GM21529 (cell line): ENCODE measurements around the gene RSPH9.
"Not testable (repeated sequence)": the region's sequence is repeated elsewhere in the genome, so short reads cannot be mapped to it uniquely, and the experiment has no call there.

Experiments
- ATAC-seq: cut with Tn5 transposase; IDR thresholded peaks from one replicate; pipeline ENCODE4 v1.9.1; 2021; ENCODE audit not compliant: unreplicated experiment

The RSPH9 gene

DNA sequence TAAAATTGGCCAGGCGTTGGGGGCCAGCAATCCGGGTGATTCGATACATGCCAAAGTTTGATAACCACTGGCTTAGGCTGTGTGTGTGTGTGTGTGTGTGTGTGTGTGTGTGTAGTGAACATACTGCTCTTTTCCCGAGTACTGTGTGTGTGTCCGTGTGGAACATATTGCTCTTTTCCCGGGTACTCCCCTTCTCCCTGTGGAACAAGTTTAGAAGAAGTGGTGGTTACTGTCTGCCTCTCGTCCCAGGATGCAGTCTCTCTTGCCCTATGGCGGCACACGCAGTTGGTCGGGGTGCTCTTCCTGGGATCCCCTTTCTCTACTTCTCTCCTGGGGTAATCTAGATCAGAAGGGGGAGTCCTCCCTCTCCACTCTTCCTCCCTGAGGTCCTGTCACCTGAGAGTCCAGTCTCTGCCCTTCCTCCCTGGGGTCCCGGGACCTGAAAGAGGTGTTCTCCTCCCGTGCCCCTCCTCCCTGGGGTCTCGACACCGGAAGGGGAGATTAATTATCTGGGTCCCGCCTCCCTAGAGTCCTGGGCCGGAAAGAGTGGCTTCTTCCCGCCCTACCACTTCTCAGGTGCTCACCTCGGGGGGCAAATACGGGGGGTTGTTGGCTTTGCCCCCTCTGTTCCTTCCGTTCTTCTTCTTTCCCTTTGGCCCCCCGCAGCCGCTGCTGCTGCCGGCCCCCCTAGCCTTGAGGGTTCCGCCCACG is 16.3 kb upstream of the RSPH9 start:
- ATAC-seq: peak; percentile 20

DNA sequence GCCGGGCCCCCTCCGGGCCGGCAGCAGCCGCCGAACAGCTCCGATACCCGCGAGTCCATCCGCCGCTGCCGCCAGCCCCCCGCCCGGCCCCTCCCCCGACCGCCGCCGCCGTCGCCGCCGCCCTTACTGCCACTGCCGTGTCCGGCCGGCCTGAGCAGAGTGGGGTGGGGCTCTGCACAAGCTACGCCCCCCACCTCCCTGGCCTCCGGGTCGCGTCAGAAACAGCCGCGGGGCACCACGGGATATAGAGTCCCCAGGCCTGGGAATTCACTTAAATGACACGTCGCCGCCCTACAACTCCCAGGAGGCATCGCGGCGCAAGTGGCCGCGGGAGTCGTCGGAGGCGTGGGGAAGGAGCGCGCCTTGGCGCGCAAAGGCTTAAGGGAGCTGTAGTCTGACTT is 15.7 kb upstream of the RSPH9 start, which contains the start of gene GTPBP2:
Gene GTPBP2, minus strand, starts transcription at position 161 of the 401 bp plus-strand sequence. Its CDS starts 102 bp downstream, at position 59.
- ATAC-seq: peak; percentile 85

DNA sequence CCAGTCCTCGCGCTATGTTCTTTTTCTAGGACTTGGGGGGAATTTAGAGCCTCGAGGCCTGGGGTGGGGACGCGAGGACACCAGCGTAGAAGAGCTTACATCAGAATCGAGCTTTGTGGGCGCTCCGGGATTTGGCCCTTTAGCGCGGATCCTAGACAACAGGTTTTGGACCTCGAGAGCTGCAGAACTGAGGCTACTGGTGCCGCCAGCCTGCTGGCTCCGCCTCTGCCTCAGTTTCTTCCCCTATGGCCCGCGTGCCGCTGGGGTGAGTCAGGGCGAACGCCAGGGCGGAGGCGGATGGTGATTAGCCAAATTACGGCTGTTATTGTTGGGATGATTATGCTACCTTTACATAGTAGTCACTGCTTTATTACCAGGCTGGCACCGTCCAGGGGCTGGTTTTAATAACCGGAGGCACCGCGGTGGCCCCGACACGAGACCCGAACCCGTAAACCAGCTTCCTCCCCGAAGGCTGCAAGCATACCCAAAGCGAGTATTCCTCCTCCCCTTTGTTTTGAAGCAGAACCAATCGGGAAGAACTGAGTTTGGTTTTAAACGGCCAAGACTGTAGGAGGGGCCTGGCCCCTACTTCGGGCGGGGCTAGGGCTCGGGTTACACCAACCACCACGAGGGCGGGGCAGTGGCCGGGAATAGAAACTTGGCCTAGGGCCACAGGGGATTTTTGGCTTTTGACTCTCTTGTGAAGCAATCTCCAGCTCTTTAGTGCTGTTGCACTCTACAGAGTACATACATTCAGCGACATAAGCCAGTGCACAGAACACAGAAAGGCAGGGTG is 15.1 kb upstream of the RSPH9 start:
- ATAC-seq: peak; percentile 63

DNA sequence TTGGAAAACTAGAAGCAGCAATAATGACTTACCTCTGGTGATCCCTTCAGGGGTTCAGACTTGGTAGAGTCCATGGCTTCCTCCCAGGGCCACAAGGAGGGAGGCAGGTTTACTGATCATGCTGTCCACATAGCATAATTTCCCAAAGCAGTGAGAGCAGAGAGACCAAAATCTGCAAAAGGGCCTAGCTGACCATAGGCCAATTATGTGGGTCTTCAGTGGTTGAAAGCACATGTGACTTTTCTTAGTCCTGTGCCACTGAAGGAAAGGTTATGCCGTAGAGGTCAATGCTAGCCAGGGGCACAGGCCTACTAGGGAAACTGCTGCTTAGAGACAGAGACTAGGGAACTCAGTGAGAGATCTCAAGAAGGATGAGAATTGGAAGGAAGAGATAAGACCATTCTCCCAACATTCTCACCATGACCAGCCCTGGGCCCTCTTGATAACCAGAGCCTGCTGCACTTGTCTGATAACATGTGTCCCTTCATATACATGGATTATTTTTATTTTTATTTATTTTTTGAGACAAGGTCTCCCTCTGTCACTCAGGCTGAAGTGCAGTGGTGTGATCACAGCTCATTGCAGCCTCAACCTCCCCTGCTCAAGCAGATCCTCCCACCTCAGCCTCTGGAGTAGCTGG is 13.7 kb upstream of the RSPH9 start:
- no peak for ATAC-seq

DNA sequence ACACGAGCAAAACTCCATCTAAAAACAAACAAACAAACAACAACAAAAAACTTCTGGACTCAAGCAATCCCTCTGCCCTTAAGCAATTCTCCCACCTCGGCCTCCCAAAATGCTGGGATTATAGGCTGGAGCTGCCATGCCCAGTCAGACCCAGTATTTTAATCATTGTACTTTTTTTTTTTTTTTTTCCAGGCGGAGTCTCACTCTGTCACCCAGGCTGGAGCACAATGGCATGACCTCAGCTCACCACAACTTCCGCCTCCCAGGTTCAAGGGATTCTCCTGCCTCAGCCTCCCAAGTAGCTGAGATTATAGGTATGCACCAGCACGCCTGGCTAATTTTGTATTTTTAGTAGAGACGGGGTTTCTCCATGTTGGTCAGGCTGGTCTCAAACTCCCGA is 11.8 kb upstream of the RSPH9 start:
- ATAC-seq: not testable (repeated sequence)

DNA sequence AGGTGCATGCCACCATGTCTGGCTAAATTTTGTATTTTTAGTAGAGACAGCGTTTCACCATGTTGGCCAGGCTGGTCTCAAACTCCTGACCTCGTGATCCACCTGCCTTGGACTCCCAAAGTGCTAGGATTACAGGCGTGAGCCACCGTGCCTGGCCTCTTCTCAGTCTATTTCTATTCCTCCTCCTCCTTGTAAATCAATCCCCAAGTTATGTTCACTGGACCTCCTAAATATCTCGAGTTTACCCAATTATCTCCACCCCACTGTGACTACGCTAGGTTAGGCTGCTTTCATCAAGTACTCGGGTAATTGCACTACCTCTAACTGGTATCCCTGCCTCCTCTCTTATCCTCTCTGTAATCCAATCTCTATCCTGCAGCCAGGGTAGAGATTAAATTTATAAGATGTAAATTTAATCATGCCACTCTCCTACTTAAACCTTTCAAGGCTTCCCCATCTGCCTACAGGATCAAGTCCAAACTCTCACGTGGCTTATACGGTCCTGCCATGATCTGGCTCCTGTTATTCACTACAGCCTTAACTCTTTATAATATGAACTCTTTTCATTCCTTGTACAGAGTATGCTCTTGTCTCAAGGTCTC is 10.0 kb upstream of the RSPH9 start:
- no peak for ATAC-seq

DNA sequence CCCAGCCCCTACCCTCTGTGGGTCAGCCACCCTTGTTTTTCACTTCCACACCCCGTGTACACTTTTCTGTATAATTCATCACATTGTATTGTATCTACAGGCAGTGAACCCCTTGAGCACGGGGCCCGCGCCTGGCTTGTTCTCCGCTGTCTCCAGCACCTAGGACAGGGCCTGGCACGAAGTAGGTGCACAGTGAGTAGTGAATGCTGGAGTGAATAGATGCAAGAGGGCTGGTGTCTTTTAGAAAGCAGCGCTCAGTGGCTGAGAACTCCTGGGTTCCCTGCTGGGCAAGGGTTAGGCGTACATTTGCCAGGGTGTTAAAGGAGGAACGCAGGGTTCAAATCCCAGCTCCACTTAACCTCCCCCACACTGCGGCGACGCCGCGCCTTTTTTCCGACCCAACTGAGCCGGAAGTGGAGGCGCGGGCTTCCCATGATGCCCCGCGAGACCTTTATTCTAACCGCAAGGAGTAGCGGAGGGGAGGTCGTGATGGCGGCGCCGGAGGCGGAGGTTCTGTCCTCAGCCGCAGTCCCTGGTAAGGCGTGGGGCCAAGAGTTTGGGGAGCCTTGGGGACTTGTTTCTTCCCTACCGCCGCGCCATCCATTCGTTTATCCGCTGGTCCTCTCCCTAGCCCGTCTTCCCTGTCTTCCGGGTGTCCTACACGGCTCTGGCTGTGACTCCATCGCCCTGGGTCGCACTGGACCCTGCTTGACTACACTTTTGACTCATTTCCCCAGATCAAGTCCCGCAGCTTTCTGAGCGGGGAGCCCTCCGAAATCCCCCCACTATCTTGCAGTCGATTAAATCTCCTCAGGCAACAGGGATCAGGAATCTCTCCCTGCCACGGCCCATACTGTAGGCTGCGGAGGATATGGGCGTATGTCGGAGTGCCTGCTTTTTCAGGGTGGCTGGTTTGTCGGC is 9.2 kb upstream of the RSPH9 start, which contains the start of gene MAD2L1BP:
Gene MAD2L1BP, plus strand, starts transcription at position 454 of the 921 bp plus-strand sequence. Its CDS starts 36 bp downstream, at position 490.
- ATAC-seq: peak; percentile 78

DNA sequence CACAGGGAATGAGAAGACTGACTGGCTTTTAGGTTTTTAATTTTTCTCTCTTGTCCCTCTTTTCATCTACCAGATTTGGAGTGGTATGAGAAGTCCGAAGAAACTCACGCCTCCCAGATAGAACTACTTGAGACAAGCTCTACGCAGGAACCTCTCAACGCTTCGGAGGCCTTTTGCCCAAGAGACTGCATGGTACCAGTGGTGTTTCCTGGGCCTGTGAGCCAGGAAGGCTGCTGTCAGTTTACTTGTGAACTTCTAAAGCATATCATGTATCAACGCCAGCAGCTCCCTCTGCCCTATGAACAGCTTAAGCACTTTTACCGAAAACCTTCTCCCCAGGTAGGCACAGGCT is 8.6 kb upstream of the RSPH9 start:
- ATAC-seq: peak; percentile 4

DNA sequence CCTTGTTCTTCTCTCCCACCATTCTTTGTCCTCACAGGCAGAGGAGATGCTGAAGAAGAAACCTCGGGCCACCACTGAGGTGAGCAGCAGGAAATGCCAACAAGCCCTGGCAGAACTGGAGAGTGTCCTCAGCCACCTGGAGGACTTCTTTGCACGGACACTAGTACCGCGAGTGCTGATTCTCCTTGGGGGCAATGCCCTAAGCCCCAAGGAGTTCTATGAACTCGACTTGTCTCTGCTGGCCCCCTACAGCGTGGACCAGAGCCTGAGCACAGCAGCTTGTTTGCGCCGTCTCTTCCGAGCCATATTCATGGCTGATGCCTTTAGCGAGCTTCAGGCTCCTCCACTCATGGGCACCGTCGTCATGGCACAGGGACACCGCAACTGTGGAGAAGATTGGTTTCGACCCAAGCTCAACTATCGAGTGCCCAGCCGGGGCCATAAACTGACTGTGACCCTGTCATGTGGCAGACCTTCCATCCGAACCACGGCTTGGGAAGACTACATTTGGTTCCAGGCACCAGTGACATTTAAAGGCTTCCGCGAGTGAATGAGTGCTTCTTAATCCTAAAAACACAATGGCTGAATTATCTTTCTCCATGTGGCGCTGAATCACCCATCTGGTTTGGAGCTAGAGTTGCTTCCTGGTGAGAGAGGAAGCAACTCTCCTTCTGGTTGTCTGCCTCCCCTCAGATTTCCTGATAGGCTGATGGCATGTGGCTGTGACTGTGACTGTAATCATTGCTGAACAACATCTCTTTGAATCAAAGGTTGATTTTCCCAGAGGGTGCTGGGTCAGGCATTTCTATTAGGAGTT is 4.6 kb upstream of the RSPH9 start:
- no peak for ATAC-seq

DNA sequence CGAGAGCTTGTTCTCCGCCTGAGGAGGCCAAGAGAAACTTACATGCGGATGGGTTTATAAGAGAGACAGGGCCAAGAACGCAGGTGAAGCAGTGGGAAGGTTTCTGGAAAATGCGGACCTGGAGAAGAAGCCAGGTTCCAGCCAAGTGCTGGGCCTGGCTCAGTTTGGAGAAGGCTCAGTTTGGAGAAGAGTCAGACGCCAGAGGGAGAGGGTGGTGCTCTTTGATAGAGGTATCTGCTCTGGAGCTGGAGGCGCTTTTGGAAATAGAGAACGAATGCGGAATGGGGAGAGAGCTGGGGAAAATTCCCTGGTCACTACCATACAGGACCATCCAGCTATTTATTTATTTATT is 753 bp downstream of the RSPH9 start:
- no peak for ATAC-seq

DNA sequence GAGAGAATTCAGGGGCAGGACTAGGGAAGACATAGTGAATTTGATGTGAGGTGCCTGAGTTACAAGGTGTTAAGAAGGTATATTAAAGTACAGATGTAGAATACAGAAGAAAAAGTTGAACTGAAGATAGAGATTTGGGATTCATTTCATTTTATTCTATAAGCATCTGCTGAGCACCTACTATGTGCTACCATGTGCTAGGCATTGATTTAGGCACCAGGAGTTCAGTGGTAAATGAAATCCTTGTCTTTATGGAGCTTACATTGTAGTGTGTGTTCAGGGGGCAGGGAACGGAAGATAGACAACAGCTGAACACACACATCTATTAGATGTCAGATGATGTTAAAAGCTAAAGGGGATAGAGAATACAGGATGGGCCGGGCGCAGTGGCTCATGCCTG is 2.8 kb downstream of the RSPH9 start:
- ATAC-seq: no peak

DNA sequence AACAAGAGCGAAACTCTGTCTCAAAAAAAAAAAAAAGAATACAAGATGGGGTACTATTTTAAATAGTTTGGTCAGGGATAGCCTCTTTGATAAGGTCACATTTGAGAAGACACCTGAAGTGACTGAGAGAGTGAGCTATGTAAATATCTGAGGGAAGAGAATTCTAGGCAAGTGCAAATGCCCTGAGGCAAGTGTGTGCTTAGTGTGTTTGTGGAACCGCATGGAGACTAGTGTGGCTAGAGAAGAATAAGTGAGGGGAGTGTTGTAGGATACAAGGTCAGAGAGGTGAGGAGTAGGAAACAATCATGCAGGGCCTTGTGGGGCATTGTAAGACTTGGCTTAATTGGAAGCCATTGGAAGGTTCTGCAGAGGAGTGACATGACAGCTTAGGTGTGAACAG is 3.4 kb downstream of the RSPH9 start:
- no peak for ATAC-seq

DNA sequence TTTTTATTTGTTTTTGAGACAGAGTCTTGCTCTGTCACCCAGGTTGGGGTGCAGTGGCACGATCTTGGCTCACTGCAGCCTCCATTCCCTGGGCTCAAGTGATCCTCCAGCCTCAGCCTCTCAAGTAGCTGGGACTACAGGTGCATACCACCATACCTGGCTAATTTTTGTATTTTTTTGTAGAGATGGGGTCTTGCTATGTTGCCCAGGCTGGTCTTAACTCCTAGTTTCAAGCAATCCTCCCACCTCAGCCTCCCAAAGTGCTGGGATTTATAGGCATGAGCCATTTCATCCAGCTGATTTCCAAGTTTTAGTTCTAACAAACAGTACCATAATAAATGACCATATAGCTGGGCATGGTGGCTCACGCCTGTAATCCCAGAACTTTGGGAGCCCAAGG is 8.0 kb downstream of the RSPH9 start:
- not testable (repeated sequence) for ATAC-seq

DNA sequence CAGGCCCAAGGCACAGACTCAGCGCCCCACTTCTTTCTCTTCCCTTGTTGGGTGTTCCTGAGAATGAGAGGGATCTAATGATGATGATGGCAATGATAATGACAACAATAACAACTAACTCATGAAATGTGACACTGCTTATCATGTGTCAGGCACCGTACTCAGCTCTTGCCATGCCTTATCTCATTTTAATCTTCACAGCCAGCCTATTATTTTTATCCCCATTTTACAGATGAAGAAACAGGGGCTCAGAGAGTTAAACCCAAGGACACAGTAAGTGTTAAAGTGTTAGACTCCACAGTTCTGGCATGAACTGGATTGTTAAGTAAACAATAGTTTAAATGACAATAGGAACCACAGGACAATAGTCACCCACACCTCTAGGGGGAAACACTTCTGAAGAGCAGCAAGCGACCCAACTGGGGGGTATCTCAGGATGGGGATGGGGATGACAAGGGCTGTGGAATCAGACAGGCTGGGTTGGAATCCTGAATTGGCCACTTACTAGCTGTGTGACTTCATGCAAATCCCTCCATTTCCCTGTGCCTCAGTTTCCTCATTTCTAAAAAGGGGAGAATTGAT is 12.5 kb downstream of the RSPH9 start:
- no peak for ATAC-seq

DNA sequence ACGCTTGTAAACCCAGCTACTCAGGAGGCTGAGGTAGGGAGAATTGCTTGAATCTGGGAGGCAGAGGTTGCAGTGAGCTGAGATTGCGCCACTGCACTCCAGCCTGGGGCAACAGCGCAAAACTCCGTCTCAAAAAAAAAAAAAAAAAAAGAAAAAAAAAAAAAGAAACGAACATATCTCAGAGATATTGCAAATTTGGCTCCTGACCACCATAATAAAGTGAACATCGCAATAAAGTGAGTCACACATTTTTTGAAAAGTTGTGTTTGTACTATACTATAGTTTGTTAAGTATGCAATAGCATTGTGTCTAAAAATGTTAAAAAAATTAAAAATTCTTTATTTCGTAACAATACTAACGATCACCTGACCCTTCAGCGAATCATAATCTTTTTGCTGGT is 13.3 kb downstream of the RSPH9 start:
- ATAC-seq: no peak

DNA sequence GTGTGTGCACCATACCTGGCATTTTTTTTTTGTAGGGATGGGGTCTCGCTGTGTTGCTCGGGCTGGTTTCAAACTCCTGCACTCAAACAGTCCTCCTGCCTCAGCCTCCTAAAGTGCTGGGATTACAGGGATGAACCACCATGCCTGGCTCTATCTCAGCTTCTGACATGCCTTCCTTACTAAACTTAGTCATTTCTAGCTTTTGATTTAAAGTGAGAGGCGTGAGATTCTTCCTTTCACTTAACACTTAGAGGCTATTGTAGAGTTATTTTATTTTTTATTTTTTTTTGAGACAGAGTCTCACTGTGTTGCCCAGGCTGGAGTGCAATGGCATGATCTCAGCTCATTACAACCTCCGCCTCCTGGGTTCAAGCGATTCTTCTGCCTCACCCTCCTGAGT is 18.1 kb downstream of the RSPH9 start:
- ATAC-seq: not testable (repeated sequence)

DNA sequence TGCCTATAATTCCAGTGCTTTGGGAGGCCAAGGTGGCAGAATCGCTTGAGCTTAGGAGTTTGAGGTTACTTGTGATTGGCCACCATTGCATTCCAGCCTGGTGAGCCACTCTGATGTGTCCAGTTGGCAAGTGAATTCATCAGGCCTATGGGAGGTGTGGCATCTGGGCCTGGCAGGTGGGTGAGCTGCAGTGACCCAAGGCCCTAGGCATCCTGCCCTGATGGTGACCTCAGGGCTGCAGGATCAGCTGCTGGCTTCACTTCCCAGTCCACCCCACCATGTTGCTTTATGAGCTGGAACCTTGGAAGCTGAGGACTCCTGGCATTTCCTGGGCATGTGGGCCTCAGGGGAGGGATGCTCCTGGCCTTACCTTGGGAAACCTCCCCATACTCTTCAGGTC is 20.5 kb downstream of the RSPH9 start:
- ATAC-seq: no peak

DNA sequence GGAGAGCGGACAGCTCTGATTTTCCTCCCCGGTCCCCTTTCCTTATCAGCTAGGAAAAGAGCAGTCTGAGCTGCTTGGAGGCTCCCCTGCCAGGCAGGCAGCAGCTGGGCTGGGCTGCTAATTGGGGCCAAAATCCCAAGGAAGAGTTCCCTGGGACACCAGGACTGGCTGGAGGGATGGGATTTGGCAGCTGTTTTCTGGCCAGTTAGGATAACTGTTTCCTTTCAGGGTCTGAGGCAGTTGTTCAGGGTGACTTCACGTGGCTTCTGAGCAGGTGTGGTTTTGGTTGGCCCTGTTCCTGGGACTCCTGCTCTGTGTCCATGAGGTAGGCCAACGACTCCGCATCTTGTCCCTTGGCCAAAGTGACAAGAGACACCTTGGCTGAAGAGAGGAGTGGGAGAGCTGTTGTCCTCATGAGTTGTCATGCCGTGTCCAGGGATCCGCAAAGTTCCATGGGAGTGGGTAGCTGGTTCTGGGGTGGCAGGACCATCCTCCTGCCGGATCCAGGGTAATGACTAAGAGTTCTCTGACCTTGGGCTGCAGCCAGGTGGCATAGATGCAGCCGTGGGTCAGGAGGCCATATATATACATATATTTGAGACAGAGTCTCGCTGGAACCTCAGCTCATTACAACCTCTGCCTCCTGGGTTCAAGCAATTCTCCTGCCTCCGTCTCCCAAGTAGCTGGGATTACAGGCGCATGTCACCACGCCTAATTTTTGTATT is 21.5 kb downstream of the RSPH9 start:
- no peak for ATAC-seq
